ENCODE results near the gene SMAD6. TPM values are rescaled to one million over a fixed set of nuclear protein-coding genes. Genes with fewer than 3 reads are reported as not detected.

SMAD6 gene
- polyA plus RNA-seq, 1 donor from 2014 or later, result 0.16 TPM

DNA sequence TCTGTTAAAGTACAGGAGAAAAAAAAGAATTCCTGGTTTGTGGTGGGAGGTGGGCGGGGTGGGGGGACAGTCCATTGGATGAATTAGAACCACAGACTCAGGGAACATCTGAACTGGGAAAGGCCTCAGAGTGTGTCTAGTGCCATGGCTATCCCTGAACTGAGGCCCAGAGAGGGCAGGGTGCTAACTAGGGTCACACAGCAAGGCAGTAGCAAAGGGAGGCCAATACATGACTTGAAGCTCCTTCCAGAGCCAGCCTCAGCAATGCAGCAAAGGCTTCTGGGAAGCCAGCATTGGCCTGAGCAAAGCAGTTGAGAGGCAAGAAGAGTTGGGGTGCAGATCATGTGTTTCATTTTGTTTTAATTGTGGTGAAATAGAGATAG, 85.4 kb downstream of the SMAD6 start:
- Histone ChIP-seq H3K9me3 (ENCODE audit: low read length) (no peaks in the 10 kb centered on the region), H3K9ac (ENCODE audit: low read length) (no peak overlapping the region), H3K36me3 (ENCODE audit: insufficient read depth, low read length) (no peaks in the 10 kb centered on the region), H3K4me3 (ENCODE audit: low read length) (no peak overlapping the region), H3K9me2 (ENCODE audit: insufficient read depth, low read length) (no peaks in the 10 kb centered on the region), H3K79me2 (replicated peaks; ENCODE audit: insufficient read depth, low read length) (no peaks in the 10 kb centered on the region), H4K20me1 (ENCODE audit: insufficient read depth) (no peaks in the 10 kb centered on the region), H2AFZ (ENCODE audit: low read depth, low read length) (no peak overlapping the region), H3K27me3 (ENCODE audit: insufficient read depth, low read depth, low read length) (no peaks in the 10 kb centered on the region), H3F3A (ENCODE audit: insufficient read depth, low read length, poor library complexity, severe bottlenecking) (no peaks in the 10 kb centered on the region), H3K27ac (ENCODE audit: low read length) (no peak overlapping the region), H3K4me2 (ENCODE audit: low read length) (no peak overlapping the region)
- TF ChIP-seq RAD21 (conservative IDR thresholded peaks at IDR 0.05) (no peak), POLR2AphosphoS5 (IDR thresholded peaks at IDR 0.05) (no peak), MXI1 (conservative IDR thresholded peaks at IDR 0.05; ENCODE audit: poor library complexity, severe bottlenecking) (no peak), SMC3 (conservative IDR thresholded peaks at IDR 0.05; ENCODE audit: poor library complexity) (no peak), EP300 (conservative IDR thresholded peaks at IDR 0.05; ENCODE audit: poor library complexity, severe bottlenecking) (no peak), TAF1 (IDR thresholded peaks at IDR 0.05; ENCODE audit: low read depth) (no peak), EZH2 (IDR thresholded peaks at IDR 0.05; ENCODE audit: borderline replicate concordance, insufficient read depth, low read length, poor library complexity, severe bottlenecking) (no peak)
- TF ChIP-seq, protein P1, sequence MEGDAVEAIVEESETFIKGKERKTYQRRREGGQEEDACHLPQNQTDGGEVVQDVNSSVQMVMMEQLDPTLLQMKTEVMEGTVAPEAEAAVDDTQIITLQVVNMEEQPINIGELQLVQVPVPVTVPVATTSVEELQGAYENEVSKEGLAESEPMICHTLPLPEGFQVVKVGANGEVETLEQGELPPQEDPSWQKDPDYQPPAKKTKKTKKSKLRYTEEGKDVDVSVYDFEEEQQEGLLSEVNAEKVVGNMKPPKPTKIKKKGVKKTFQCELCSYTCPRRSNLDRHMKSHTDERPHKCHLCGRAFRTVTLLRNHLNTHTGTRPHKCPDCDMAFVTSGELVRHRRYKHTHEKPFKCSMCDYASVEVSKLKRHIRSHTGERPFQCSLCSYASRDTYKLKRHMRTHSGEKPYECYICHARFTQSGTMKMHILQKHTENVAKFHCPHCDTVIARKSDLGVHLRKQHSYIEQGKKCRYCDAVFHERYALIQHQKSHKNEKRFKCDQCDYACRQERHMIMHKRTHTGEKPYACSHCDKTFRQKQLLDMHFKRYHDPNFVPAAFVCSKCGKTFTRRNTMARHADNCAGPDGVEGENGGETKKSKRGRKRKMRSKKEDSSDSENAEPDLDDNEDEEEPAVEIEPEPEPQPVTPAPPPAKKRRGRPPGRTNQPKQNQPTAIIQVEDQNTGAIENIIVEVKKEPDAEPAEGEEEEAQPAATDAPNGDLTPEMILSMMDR (IDR thresholded peaks at IDR 0.05; ENCODE audit: poor library complexity, severe bottlenecking), result no peak
- TF ChIP-seq, protein P2, sequence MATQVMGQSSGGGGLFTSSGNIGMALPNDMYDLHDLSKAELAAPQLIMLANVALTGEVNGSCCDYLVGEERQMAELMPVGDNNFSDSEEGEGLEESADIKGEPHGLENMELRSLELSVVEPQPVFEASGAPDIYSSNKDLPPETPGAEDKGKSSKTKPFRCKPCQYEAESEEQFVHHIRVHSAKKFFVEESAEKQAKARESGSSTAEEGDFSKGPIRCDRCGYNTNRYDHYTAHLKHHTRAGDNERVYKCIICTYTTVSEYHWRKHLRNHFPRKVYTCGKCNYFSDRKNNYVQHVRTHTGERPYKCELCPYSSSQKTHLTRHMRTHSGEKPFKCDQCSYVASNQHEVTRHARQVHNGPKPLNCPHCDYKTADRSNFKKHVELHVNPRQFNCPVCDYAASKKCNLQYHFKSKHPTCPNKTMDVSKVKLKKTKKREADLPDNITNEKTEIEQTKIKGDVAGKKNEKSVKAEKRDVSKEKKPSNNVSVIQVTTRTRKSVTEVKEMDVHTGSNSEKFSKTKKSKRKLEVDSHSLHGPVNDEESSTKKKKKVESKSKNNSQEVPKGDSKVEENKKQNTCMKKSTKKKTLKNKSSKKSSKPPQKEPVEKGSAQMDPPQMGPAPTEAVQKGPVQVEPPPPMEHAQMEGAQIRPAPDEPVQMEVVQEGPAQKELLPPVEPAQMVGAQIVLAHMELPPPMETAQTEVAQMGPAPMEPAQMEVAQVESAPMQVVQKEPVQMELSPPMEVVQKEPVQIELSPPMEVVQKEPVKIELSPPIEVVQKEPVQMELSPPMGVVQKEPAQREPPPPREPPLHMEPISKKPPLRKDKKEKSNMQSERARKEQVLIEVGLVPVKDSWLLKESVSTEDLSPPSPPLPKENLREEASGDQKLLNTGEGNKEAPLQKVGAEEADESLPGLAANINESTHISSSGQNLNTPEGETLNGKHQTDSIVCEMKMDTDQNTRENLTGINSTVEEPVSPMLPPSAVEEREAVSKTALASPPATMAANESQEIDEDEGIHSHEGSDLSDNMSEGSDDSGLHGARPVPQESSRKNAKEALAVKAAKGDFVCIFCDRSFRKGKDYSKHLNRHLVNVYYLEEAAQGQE (IDR thresholded peaks at IDR 0.05; ENCODE audit: borderline replicate concordance), result no peak

DNA sequence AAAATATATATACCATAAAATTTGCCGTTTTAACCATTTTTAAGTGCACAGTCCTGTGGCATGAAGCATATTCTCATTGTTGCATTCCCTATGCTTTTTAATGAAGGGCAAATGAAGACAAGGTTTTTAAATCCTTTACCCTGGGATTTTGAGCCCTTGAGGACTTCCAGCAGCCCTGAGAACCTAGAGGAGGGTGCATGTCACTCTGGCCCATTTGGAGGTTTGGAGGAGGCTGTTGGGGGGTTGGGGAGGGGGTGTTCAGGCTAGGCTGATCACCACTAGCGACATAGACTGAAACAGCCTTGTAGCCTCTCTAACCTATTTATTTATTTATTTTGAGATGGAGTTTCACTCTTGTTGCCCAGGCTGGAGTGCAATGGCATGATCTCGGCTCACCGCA, 86.0 kb downstream of the SMAD6 start:
- H3K79me2 ChIP-seq (replicated peaks; ENCODE audit: insufficient read depth, low read length), result no peaks in the 10 kb centered on the region
- H3F3A ChIP-seq (ENCODE audit: insufficient read depth, low read length, poor library complexity, severe bottlenecking), result no peaks in the 10 kb centered on the region
- no peaks in the 10 kb centered on the region for H3K9me3 ChIP-seq (ENCODE audit: low read length)
- no peaks in the 10 kb centered on the region for H3K36me3 ChIP-seq (ENCODE audit: insufficient read depth, low read length)
- no peak overlapping the region for H3K4me3 ChIP-seq (ENCODE audit: low read length)
- no peak overlapping the region for H3K27ac ChIP-seq (ENCODE audit: low read length)
- H3K9ac ChIP-seq (ENCODE audit: low read length), result no peak overlapping the region
- no peaks in the 10 kb centered on the region for H3K9me2 ChIP-seq (ENCODE audit: insufficient read depth, low read length)
- no peak for TF ChIP-seq RAD21 (conservative IDR thresholded peaks at IDR 0.05)
- TF ChIP-seq, protein P1 (IDR thresholded peaks at IDR 0.05; ENCODE audit: poor library complexity, severe bottlenecking), result no peak
- no peak for TF ChIP-seq MXI1 (conservative IDR thresholded peaks at IDR 0.05; ENCODE audit: poor library complexity, severe bottlenecking)
- no peak for TF ChIP-seq EP300 (conservative IDR thresholded peaks at IDR 0.05; ENCODE audit: poor library complexity, severe bottlenecking)
- TF ChIP-seq POLR2AphosphoS5 (IDR thresholded peaks at IDR 0.05), result no peak
- no peak for TF ChIP-seq SMC3 (conservative IDR thresholded peaks at IDR 0.05; ENCODE audit: poor library complexity)
- no peak for TF ChIP-seq TAF1 (IDR thresholded peaks at IDR 0.05; ENCODE audit: low read depth)
- H2AFZ ChIP-seq (ENCODE audit: low read depth, low read length), result no peak overlapping the region
- no peaks in the 10 kb centered on the region for H3K27me3 ChIP-seq (ENCODE audit: insufficient read depth, low read depth, low read length)
- H4K20me1 ChIP-seq (ENCODE audit: insufficient read depth), result no peaks in the 10 kb centered on the region
- no peak overlapping the region for H3K4me2 ChIP-seq (ENCODE audit: low read length)

All from neural cell (in vitro differentiated cells).